ENCODE results near the gene LYZL4. TPM values are rescaled to one million over a fixed set of nuclear protein-coding genes. Genes with fewer than 3 reads are reported as not detected.

Gene LYZL4
- total and polyA plus RNA-seq, 2 of the 13 experiments (the other 11 are each of a cell fraction or from before 2014, with no cell fraction given) = not detected

- no peak for TF ChIP-seq ZBTB14 (CRISPR knock-in tag; IDR thresholded peaks at IDR 0.05)
Observed at GRCh38 chr3:42381551-42382082, 28.8 kb downstream of the LYZL4 start (continued).

- TF ChIP-seq FOXC1 (CRISPR knock-in tag; IDR thresholded peaks at IDR 0.05; ENCODE audit: borderline replicate concordance) (no peak), NFE2L2 (IDR thresholded peaks at IDR 0.05; ENCODE audit: low read length) (peak; percentile 14; the same call in 1 of the 2 replicates), MTERF4 (CRISPR knock-in tag; IDR thresholded peaks at IDR 0.05) (no peak), MAFK (conservative IDR thresholded peaks at IDR 0.05 in 1 of 2, IDR thresholded peaks at IDR 0.05 in 1 of 2; ENCODE audit: low read length in 2 of 2) (0 out of 4 replicates have a peak, but pooled peaks of 1 of the 2 experiments have one; percentile 6), ZNF790 (CRISPR knock-in tag; IDR thresholded peaks at IDR 0.05; ENCODE audit: borderline replicate concordance) (no peak)
- H3K9me3 ChIP-seq (ENCODE audit: low read length) = no peaks in the 10 kb centered on the region
- in situ Hi-C loops (cut with HindIII; ENCODE audit: extremely low pct_ligation_motif_present, low pct_unique_long_range_greater_than_20kb) = no loop called here
- no peak overlapping the region for H3K4me3 ChIP-seq (replicated peaks in 1 of 3; ENCODE audit: insufficient read depth in 1 of 3, low read depth in 2 of 3, low read length in 3 of 3)
- H3K9ac ChIP-seq (ENCODE audit: insufficient read depth, low read depth, low read length) = no peak overlapping the region
- no peak overlapping the region for H3K27ac ChIP-seq (ENCODE audit: extremely low read length, insufficient read depth, low read length)
- CTCF ChIA-PET (ENCODE audit: low intra/inter-chr PET ratio, low total read pairs) = no interaction called here
- WGBS (ENCODE audit: low lambda C conversion rate) = 46% methylated on average over 2 of the region's 2 CpGs
- no peaks in the 10 kb centered on the region for H4K20me1 ChIP-seq (ENCODE audit: insufficient read depth, low read length)
- no peaks in the 10 kb centered on the region for H3K36me3 ChIP-seq (replicated peaks in 1 of 2; ENCODE audit: control insufficient read depth in 1 of 2, insufficient read depth in 2 of 2, low read length in 2 of 2)
- ATAC-seq (no peak), FAIRE-seq (no peak), DNase-seq (ENCODE audit: low spot score) (no peak)
- no peaks in the 10 kb centered on the region for H3K4me1 ChIP-seq (ENCODE audit: insufficient read depth, low read length)
- POLR2A ChIA-PET = no interaction called here
- H3K79me2 ChIP-seq (ENCODE audit: insufficient read depth, low read length) = no peaks in the 10 kb centered on the region
- H2AFZ ChIP-seq (ENCODE audit: low read length) = no peak overlapping the region
- H3K4me2 ChIP-seq (ENCODE audit: low read depth, low read length) = no peak overlapping the region
- intact Hi-C loops (cut with micrococcal nuclease; ENCODE audit: unreplicated experiment) = no loop called here
- BruUV-seq (replicated peaks) = no TSS peak
- H3K27me3 ChIP-seq (ENCODE audit: control insufficient read depth in 1 of 2, insufficient read depth in 2 of 2, low read length in 2 of 2) = peaks cover 0 to 4% of the 10 kb centered on the region in 2 experiments; a peak in 1 of 5 replicates
Observed at GRCh38 chr3:42377681-42378080, 32.7 kb downstream of the LYZL4 start.

Measured in HepG2 (cell line).